Right lobe of liver (tissue), 6 donors: ENCODE data around the gene PYCR2. TPM values are rescaled to one million over a fixed set of nuclear protein-coding genes. Genes with fewer than 3 reads are reported as not detected.

Source experiments
- ATAC-seq, 4 donors: fragments of 200-7000 bp; cut with Tn5 transposase; one replicate each; pipeline ENCODE4 v1.9.1; 2020; ENCODE audit warnings: mild to moderate bottlenecking in 4 of 4, moderate library complexity in 4 of 4
- DNase-seq, 3 donors: peaks; one replicate each; pipeline ENCODE4 v3.0.0-alpha.2; 2020
- H3K27ac ChIP-seq, 3 donors: fragments of 200-600 bp; one replicate each; pipeline ENCODE4 v1.8.0; 2022
- H3K27me3 ChIP-seq, 2 donors: fragments of 200-600 bp; one replicate each; pipeline ENCODE4 v1.8.0; 2022
- H3K36me3 ChIP-seq, 4 donors: fragments of 200-600 bp; sonication (generic) in 1 of 4; one replicate each; pipeline versions ENCODE4 v1.5.1 to v1.8.0; 2017 to 2022; ENCODE audit warnings: control low read depth in 1 of 4
- H3K4me1 ChIP-seq, 4 donors: fragments of 200-600 bp; sonication (generic) in 1 of 4; one replicate each; pipeline versions ENCODE4 v1.5.1 to v1.8.0; 2017 to 2022; ENCODE audit warnings: control low read depth in 1 of 4
- H3K4me3 ChIP-seq, 3 donors: fragments of 200-600 bp; one replicate each; pipeline ENCODE4 v1.8.0; 2022
- H3K9me3 ChIP-seq, 4 donors: fragments of 200-600 bp; sonication (generic) in 1 of 4; one replicate each; pipeline versions ENCODE4 v1.5.1 to v1.8.0; 2017 to 2022; ENCODE audit warnings: control low read depth in 1 of 4
- POLR2A ChIP-seq: fragments of 450-650 bp; IDR thresholded peaks from one replicate; pipeline ENCODE4 v1.6.1; 2017; ENCODE audit warnings: antibody characterized with exemption, mild to moderate bottlenecking
- WGBS: methylation state at CpG from one replicate; pipeline ENCODE4 v1.1.6; 2018; ENCODE audit warnings: low coverage, low lambda C conversion rate; ENCODE audit not compliant: insufficient coverage; ENCODE audit errors: missing lambda C conversion rate; 5-methylcytosine and 5-hydroxymethylcytosine counted together
- intact Hi-C, 2 donors: fragments of 100-400 bp; cut with DNase I; formaldehyde crosslinking; loops; one replicate each; pipeline versions ENCODE4 v1.11.2 to v1.14.1; 2022
- microRNA-seq, 2 donors: library from miRNA; unstranded; fragments of <30 nt; microRNA quantifications; one replicate each; pipeline ENCODE4, GENCODE V29; 2019 to 2020
- small RNA-seq, 2 experiments: library from RNA; depleted of rRNA; stranded (forward); fragments of <200 nt; gene quantifications; one replicate each; pipeline ENCODE3, GENCODE V24; 2016
- total RNA-seq, 6 experiments: library from RNA; depleted of rRNA in 2 of 6; stranded (reverse); fragments of >200 nt in 2 of 6; fragmentation: NEBNext Ultra II Directional in 3 of 6; extraction: Animal tissue kit (Norgen Biotek cat#: 25700) in 3 of 6; gene quantifications; one replicate each; pipeline versions ENCODE4 v1.1.0 to v1.2.4, GENCODE V29; 2016 to 2023
- TF ChIP-seq, protein P1 (sequence below), 4 donors: fragments of 200-600 bp in 3 of 4; fragments of 450-650 bp in 1 of 4; IDR thresholded peaks; one replicate each; pipeline versions ENCODE4 v1.5.1 to v1.8.0; 2016 to 2022; ENCODE audit warnings: antibody characterized with exemption in 4 of 4, mild to moderate bottlenecking in 2 of 4
- donor health status: DM: no; HTN: yes; CAD: no.
- donor health status: DM: no; HTN: no; CAD: no.
- donor health status: DM: no; HTN: no; CAD: no.
- donor health status: DM: no; HTN: yes; CAD: no.
- donor health status: DM: no; HTN: yes; CAD: no.

PYCR2 gene
- total RNA-seq, 6 experiments from 2014 or later: 20.0 to 42.6 (median 24.9) TPM

DNA sequence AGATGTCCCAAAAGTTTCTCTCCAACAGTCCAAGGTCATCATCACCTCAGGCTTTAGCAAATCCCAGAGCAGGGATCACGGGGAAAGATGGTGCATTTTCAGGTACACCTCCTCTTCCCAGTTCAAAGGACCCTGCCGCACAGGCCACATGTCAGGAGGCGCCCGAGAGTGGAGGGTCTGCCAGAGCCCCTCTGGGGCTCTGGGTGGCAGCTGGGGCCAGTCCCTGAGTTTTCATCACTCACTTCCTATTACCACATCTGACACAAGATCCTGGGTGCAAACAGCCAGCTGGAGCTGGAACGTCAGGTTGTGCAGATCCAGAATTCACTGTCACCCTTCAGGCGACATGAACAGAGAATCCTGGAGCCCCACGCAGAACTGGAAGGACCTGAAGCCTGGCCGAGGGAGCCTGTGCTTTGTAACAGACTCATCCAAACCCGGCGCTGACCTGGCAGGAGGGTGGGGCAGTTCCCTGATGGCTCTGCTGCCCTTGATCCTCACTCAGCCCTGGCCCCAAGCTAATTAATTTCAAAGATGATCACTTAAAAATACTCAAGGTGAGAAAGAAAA, 50.7 kb downstream of the PYCR2 start:
- Histone ChIP-seq H3K9me3 (no peaks in the 10 kb centered on the region), H3K4me3 (no peak overlapping the region), H3K27me3 (no peaks in the 10 kb centered on the region), H3K36me3 (peaks cover 0 to 74% (median 31%) of the 10 kb centered on the region in 4 donors), H3K27ac (no peak overlapping the region), H3K4me1 (peaks cover 0 to 20% (median 6%) of the 10 kb centered on the region in 4 donors)
- ATAC-seq (no peak), DNase-seq (peak in 1 of 3 donors; percentile 29)
- intact Hi-C loops: no loop called here
- no peak for TF ChIP-seq POLR2A
- TF ChIP-seq, protein P1, sequence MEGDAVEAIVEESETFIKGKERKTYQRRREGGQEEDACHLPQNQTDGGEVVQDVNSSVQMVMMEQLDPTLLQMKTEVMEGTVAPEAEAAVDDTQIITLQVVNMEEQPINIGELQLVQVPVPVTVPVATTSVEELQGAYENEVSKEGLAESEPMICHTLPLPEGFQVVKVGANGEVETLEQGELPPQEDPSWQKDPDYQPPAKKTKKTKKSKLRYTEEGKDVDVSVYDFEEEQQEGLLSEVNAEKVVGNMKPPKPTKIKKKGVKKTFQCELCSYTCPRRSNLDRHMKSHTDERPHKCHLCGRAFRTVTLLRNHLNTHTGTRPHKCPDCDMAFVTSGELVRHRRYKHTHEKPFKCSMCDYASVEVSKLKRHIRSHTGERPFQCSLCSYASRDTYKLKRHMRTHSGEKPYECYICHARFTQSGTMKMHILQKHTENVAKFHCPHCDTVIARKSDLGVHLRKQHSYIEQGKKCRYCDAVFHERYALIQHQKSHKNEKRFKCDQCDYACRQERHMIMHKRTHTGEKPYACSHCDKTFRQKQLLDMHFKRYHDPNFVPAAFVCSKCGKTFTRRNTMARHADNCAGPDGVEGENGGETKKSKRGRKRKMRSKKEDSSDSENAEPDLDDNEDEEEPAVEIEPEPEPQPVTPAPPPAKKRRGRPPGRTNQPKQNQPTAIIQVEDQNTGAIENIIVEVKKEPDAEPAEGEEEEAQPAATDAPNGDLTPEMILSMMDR (IDR thresholded peaks at IDR 0.05): no peak
- 74% methylated on average over 4 of the region's 10 CpGs for WGBS

GRCh38 chr1:225872075-225872430, 52.0 kb downstream of the PYCR2 start:
- H3K36me3 ChIP-seq: peaks cover 5 to 83% (median 34%) of the 10 kb centered on the region in 4 donors
- H3K4me1 ChIP-seq: peaks cover 0 to 7% (median 0%) of the 10 kb centered on the region in 4 donors
- ATAC-seq (no peak), DNase-seq (no peak)
- 72% methylated on average over 3 of the region's 3 CpGs for WGBS
- TF ChIP-seq POLR2A: no peak
- TF ChIP-seq, protein P1 (IDR thresholded peaks at IDR 0.05): no peak
- H3K4me3 ChIP-seq: no peak overlapping the region
- no peak overlapping the region for H3K27ac ChIP-seq
- no peaks in the 10 kb centered on the region for H3K27me3 ChIP-seq
- H3K9me3 ChIP-seq: no peaks in the 10 kb centered on the region
- intact Hi-C loops: no loop called here

DNA sequence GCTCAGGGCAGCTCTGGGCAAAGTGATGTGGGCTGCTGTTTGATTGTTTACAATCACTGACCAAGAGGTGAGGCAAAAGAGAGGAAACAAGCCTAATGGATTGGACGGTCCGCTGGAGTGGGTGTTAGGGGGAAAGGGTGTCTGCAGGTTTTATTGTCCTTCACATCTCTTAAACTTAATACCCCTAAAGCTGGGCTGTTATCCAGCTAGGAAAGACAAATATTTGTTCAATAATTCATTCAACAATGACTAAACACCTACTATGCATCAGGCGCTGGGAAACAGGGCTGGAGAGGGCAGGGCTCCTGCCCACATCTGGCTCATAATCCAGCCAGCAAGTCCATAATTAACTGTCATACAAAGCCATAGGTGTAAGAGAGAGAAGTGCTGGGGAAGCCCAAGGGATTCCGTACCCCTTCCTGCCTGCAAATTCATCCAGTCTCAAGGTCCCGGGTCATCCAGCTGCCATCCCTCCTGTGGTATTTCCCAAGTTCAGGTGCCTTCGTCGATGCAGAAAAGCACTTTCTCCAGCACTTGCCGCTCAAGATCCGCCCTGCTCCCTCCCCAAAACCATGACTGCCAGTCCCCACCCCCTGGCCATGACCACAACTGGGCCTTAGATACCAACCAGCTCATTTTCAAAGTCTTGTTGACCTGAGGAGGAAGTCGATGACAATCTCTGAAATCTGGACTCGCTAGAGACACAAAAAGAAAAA, 52.5 kb downstream of the PYCR2 start:
- Histone ChIP-seq H3K27ac (no peak overlapping the region), H3K27me3 (no peaks in the 10 kb centered on the region), H3K4me3 (no peak overlapping the region), H3K36me3 (peaks cover 5 to 84% (median 35%) of the 10 kb centered on the region in 4 donors), H3K4me1 (peaks cover 0 to 6% (median 0%) of the 10 kb centered on the region in 4 donors), H3K9me3 (no peaks in the 10 kb centered on the region)
- DNase-seq: peak in 1 of 3 donors; percentile 30
- intact Hi-C loops: no loop called here
- 54% methylated on average over 4 of the region's 11 CpGs for WGBS
- ATAC-seq: peak in 3 of 4 donors; percentile 60 to 83 (median 69)
- TF ChIP-seq, protein P1 (IDR thresholded peaks at IDR 0.05): no peak
- no peak for TF ChIP-seq POLR2A

GRCh38 chr1:225870911-225871310, 53.1 kb downstream of the PYCR2 start:
- Histone ChIP-seq H3K4me1 (peaks cover 0 to 6% (median 0%) of the 10 kb centered on the region in 4 donors), H3K9me3 (no peaks in the 10 kb centered on the region), H3K36me3 (peaks cover 5 to 86% (median 36%) of the 10 kb centered on the region in 4 donors), H3K4me3 (no peak overlapping the region), H3K27me3 (no peaks in the 10 kb centered on the region), H3K27ac (no peak overlapping the region)
- TF ChIP-seq, protein P1 (IDR thresholded peaks at IDR 0.05): no peak
- TF ChIP-seq POLR2A: no peak
- WGBS: 42% methylated on average over 3 of the region's 3 CpGs
- no peak for ATAC-seq
- DNase-seq: peak in 1 of 3 donors; percentile 24
- intact Hi-C loops: no loop called here

Small RNAs within 50 kb of the gene (microRNA-seq; reads per million reads assigned to microRNA genes)
- 0 to 0.58 reads per million in 2 donors for gene MIR6741

Small RNAs within 50 kb of the gene (small RNA-seq; reads per million reads assigned to genes)
- gene AL117348.1: 0 reads per million in 2 experiments
- 0 reads per million in 2 experiments for gene NDUFA3P3

Other genes with a start within 250 kb of the PYCR2 start
- 100 to 1,000 TPM; 132 to 150 (median 141) TPM for gene SRP9, start 146.4 kb downstream of the PYCR2 start, total RNA-seq
- 1,000 to 10,000 TPM in 3 of 6 experiments, 100 to 1,000 TPM in 3; 331 to 4,402 (median 1,032) TPM for gene EPHX1, start 114.1 kb downstream of the PYCR2 start, total RNA-seq
- gene TMEM63A, start 41.9 kb downstream of the PYCR2 start, total RNA-seq: 10 to 100 TPM; 32.1 to 81.5 (median 44.9) TPM
- 1 to 10 TPM in 1 of 6 experiments, under 1 TPM in 3, not detected in 2; 0.29 to 1.1 (median 0.54) TPM for gene LEFTY1, start 35.1 kb downstream of the PYCR2 start, total RNA-seq
- under 1 TPM in 1 of 6 experiments, not detected in 5; 0.31 TPM for gene LEFTY2, start 17.0 kb upstream of the PYCR2 start, total RNA-seq
- 10 to 100 TPM in 1 of 6 experiments, 1 to 10 TPM in 5; 7.1 to 10.9 (median 8.6) TPM for gene SDE2, start 75.1 kb upstream of the PYCR2 start, total RNA-seq
- gene H3-3A, start 138.5 kb upstream of the PYCR2 start, total RNA-seq: 100 to 1,000 TPM; 132 to 185 (median 156) TPM